Medulla oblongata (tissue), 1 donor: ENCODE measurements around the gene C9orf72.

Source experiments
- DNase-seq: peaks from one replicate; pipeline ENCODE4 v3.0.0-alpha.2; 2015; ENCODE audit errors: extremely low spot score

Gene C9orf72

DNA sequence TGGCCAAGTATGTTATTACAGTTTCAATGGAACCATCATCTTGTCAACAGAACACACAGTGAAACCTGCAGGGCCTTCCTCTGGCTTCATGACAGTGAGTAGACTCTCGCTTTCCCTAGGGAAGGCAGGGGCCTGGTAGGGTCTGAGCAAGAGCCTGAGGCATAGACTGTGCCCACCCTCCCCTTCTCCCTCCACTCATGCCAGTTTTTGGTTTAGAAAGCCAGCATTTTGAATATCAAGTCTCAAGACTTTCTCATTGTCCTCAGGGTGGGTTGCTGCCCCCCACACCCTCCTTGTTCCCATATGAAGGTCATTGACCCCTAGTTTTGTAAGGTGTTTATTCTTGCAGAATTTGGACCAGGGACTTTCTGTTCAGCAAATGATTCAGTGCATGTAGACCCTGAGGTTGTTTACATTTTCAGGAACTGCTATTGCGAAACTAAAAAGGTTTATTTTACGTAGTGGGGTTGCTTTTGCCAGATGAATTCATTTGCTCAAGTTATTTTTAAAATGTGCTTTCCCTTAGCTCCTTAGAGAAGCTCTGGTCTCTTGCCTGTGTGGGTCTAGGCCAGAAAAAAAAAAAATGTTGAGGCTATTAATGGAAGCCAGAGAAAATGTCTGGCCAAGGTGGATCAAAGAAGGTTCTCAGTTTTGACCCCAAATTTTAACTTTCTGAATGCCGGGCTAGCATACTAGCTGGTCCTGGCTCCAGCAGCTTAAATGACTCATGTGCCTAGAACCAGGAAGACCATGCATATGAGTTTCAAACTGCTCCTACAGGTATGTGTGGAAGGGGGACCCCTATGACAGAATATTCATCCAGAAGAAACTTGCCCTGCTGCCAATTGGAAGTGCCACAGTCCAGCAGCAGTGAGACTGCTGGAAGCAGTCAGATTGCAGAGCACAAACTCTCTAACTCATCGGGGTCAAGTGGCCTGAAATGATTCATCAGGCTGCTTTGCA is 33.5 kb downstream of the C9orf72 start:
- DNase-seq = peak; percentile 55

DNA sequence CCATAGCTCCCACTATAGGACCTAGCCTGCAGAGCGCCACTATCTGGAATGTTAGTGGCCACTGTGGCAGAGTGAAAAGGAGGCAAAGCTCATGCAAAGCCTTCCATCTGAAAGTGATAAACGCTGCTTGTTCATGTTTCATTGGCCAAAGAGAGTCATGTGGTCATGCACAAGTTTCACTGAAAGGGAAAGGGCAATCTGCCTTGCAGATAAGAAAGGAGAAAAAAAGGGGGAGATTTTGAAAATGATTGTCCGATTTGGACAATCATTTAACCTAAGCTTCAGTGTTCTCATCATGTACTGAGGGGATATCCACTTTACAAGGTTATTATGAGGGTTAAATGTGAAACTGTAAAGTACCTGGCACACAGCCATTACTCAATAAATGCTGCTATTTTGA is 34.6 kb downstream of the C9orf72 start:
- no peak for DNase-seq

DNA sequence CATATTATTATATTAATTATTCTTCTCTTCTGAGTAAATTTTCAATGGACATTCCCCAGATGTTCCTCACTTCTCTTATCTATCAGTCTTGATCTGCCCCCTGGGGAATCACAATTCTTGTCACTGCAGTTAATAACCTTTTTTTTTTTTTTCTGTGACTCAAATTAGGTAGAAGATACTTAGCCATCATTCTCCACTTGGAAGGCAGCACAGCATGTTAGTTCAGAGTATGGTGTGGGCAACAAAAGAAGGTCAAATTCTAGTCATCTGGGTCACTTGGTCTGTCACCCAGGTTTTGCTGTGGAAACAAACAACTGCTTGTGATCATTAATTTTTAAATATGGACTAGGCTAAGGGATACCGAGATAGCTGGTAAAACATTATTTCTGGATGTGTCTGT is 35.5 kb downstream of the C9orf72 start:
- no peak for DNase-seq

DNA sequence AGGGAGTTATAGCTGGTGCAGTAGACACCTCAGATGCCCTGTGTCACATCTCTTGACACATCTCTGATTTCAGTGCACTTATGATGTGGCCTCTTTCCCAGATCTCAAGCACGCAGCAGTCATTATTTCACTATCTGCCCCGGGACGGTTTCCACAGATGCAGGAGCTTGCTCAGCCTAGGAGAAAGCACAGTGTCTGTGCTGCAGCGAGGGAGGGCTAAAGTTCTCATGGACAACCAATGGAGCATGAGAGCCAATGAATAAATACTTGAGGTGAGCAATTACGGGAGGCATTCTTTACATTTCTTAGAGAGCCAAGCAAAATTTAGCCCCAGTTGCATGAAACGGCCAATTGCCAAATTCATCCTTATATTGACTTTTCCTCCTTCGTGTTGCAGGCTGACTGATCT is 36.2 kb downstream of the C9orf72 start:
- DNase-seq = peak; percentile 24

DNA sequence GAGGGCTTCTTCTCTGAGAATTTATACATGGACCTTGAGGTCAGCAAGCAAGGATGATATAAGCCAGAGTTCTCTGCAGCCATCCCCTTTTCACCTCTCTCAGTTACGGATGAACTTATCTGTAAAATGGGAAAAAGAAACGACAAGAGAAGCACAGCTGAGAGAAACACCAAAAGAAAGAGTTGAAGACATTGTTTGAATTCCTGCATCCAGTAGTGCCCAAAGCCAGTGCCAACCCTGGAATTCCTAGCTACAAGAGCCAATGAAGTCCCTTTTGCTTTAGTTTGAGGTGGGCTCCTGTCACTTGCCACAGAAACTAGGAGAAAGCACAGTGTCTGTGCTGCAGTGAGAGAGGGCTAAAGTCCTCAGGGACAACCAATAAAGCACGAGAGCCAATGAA is 37.1 kb downstream of the C9orf72 start:
- no peak for DNase-seq

DNA sequence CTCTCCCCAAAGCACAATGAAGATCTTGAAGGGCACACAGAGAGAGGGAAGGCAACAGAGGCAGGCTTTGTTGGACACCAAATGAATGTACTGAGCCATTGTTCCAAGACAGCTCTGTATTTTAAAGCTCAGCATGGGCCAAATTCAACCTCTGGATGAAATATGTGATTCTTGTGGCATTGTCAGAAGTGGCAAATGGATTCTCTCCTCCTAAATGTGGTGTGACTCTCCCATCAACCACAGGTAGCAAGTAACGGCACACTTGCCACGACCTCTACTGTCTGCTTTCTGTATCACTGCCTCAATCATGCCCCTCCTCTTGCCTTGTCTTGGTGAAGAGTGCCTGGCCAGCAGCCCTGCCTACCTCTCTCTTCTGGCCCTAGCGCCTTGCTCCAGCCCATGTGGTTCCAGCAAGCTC is 37.6 kb downstream of the C9orf72 start:
- peak; percentile 91 for DNase-seq

DNA sequence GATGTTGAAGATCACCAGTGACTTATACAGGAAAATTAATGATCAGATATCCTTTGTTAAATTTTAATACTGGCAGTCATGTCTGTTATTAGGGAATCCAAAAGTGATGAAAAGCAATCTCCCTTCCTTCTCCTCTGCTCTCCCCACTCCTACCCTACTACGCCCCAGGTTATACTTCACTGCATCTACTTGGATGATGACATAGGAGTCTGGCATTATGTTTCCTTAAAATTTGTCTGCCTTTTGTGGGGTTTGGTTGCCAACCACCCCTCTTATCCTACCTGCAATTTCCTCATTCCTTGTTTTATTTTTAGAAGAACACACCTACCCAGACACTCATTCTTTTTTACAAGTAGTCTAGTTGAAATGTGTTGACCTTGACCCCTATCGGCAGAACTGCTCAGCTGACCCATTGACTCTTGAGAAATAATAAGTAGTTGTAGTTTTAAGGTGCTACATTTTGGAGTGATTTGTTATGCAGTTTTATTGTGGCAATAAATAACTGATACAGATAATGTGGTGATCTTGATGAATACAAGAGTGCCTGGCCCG is 38.5 kb downstream of the C9orf72 start:
- no peak for DNase-seq

DNA sequence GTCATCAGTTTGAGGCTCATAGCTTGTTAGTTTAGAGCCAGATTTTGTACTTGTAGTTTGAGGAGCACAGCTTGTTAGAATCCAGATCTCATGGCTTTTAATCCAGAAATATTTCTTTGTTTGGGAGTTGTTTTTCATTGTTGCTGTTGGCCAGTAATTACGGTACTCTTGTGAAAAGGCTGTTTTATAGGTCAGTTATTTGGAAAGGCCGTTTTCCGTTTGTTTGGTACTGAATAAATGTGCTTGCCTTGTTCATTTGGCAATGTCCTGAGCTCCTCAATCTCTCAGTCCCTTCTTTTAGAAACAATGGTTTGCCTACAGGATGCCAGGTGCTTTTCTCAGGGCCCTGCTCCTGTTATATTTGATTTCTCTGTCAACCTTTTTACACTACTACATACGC is 39.1 kb downstream of the C9orf72 start:
- peak; percentile 66 for DNase-seq

DNA sequence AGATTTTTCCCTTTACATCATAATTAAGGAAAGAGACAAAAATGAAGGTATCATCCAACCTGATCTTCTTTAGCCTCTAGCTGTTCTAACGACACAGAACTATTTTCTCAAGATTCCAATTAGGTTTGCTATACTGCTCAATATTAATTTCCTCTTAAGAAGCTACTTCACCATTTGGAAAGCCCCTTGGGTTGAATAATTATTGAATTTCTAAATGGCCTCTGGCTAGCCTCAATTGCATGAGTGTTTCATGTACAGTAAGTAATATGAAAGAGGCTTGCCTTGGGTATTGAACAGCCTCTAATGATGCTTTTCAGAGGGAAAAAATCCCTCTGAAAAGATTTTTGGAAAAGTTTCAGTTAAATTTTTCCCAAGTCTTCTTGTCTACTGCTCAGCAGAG is 40.0 kb downstream of the C9orf72 start:
- no peak for DNase-seq

DNA sequence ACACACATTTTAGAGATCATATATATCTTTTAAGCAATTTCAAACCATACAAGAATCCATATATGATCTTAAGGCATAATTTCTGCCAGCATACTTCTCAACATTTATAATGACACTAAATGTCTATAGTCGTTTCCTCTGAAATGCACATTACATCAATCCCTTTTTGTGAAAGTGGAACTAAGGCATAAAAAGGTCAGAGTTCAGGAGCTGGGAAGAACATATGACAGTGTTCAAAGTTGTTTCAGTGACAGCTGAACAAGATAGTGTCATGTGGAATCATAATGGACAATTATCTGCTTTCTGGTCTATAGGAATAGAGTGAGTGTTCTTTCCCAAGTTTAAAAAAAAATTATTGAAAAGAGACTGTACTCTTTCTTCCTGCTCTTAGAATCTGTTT is 41.2 kb downstream of the C9orf72 start:
- no peak for DNase-seq

DNA sequence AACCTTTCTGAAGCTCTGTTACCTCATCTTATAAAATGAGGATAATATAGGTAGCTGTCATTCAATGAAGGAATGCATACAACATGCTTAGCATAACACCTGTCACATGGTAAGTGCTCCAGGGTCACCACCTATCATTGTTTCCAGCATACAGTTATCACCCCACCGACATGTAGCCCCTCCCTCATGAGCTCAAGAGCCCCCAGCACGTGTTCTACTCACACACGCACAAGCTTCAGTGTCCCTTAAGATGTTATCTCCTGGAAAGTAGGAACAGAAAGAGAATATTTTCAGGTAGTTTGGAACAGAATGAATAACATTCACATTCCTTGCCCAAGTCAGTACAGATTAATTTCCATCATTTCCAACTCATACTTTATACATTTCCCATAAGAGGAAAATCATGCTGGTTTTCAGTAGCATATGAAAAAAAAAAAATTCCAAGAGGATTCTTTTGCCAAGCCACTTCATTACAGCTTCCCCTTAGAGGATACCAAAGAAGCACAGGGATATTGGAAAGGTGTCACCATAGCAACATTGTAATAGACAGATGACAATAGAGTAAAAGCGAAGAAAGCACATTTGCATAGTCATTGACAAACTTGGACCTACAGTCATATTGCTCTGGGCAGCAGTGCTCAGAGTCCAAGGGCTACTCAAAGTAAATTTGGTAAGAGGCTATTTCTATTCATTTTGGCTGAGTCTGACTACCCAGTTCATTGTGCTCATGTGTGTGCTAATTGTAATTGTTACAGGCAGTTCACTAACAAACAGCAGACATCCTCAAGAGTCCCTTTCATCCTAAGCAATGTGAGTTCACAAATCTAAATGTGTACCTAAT is 42.1 kb downstream of the C9orf72 start:
- DNase-seq = no peak

DNA sequence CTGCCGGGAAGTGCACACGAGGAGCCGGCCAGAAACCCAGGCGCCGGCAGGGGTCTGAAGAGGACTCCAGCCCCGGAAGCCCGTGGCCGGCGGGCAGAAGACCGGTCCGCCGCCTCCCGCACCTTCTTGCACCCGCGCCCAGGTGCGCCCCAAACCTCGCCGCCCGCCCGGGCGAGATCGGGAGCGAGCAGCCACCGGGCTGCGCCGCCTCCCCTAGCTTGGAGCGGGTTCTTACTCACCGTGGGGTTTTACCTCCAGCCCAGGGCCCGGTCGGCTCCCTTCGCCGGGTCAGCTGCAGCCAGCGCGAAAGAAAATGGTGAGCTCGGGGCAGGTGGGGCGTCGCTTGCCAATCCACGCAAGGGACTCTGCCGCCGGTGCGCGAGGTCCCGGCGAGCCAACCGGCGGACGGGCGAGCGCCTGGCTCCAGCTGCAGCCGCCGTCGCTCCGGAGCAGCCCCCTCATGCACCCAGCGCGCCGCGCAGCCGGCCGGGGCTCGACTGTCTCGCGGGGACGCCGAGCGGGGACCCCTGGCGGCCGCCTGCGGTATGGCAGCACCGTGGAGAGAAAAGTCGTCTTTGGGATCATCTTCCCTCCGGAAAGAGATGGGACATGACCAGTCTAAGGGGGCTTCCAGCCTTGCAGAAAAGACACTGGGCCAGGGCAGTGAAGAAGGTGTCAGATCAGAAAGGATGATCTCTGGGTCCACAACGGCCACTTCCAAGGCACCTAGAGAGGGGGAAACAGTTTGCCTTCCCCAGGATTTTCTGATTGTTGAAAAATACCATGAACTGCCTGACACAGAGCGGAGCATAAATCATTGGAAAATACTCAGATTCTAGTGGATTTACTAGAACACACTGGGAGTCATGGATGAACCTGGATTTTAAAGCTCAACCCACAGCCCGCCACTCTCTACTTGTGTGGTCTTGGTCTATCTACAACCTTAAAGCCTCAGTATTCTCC is 43.7 kb downstream of the C9orf72 start, which contains the start of gene MOB3B:
Gene MOB3B (minus strand): TSS at position 499 of the 963 bp plus-strand sequence. CDS start 74,264 bp downstream, outside the sequence.
- DNase-seq = peak; percentile 91

DNA sequence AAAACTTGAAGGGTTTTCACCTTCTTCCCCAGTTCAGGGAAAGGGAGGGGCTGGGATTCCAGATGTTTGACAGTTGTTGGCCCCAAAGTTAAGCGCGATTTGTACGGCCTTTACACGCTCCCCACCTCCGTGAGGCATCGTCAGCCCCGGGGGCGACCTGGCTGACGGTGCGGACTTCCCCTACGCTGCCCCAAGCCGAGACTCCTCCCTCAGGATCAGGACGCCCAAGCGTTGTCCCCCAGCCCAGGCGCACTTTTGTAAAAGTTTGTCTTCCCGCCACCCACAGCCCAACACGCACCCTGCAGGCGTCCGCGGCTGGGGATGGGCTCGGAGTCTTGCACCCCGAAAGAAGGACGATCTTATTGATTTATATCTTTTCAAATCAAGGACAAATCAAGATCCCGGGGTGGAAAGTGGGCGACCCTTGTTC is 44.4 kb downstream of the C9orf72 start:
- DNase-seq = peak; percentile 67

DNA sequence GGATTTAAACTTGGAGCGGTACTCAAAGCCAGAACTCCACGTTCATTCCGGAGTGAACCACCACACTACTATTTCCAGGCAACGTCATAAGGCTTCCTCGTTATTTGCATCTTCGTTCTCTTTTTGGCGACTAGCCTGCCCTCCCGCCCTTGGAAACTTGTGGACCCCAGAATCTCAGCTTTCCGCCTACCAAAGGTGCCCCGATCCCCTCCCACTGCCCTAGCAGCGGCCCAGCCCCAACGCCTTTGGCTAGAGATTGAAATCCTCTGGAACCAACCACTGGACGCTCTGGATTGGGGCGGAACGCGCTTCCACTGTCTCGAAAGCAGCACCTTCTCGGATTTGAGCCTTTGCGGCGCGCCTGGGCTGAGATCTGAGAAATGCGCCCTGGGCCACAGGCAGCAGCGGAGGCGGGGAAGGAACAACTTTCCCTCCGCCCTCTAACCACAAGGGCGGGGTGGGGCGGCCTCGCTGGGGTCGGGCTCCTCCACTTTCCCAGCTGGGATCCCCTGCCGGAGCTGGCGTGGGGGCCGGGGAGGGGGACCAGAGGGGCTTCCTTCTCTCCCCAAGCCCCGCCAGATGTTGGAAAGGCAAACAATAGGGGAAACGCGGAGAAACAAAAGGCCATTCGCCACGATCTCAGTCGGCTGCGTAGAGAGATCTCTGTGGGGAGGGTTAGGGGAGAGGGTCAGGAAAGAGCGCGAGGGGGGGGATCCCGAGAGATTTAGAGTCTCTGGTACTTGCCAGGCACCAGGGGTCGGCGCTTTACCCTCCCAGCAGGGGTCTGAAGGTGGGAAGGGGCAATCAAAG is 45.0 kb downstream of the C9orf72 start:
- peak; percentile 76 for DNase-seq

DNA sequence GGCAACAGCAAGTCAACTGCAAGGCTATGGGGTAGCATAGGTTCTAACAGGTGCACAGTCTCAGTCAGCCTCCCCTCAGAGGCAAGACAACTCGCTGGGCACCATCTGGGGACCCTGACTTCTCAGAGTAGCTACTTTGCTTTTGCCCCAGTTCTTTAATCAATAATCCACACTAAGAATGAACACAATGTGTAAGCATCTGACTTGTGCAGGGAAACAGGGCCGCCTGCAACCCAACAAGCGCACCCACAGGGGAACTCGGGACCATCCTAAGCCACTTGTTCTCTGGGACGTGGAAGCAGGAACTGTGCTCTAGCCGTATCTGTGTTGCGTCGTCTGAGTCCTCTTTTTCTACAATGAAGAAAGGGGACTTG is 45.6 kb downstream of the C9orf72 start:
- DNase-seq = no peak

DNA sequence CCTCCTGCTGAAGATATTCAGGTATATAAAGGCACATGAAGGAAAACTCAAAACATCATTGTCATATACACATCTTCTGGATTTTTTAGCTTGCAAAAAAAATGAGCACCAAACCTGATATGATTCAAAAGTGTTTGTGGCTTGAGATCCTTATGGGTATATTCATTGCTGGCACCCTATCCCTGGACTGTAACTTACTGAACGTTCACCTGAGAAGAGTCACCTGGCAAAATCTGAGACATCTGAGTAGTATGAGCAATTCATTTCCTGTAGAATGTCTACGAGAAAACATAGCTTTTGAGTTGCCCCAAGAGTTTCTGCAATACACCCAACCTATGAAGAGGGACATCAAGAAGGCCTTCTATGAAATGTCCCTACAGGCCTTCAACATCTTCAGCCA is 49.0 kb downstream of the C9orf72 start, which contains the start of gene IFNK:
Gene IFNK (plus strand): TSS at position 55 of the 400 bp plus-strand sequence. CDS start 47 bp downstream, at position 102.
- DNase-seq = no peak

DNA sequence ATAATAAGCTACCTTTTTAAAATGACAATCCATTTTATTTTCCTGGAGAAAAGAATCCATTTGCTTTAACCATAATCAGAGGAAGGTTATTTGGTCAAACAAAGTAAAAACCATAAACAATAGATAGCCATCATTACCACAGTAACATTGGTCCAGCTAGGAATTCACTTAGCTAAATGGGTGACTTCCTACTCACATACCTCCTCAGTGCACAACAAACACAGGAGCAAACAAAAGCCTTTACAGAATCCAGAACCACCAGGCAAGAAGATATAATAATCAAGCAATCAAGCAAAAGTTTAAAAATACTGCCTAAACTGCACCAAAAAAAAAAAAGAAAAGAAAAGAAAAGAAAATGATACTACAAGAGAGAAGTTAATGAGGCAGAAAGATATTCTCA is 50.1 kb downstream of the C9orf72 start:
- no peak for DNase-seq

DNA sequence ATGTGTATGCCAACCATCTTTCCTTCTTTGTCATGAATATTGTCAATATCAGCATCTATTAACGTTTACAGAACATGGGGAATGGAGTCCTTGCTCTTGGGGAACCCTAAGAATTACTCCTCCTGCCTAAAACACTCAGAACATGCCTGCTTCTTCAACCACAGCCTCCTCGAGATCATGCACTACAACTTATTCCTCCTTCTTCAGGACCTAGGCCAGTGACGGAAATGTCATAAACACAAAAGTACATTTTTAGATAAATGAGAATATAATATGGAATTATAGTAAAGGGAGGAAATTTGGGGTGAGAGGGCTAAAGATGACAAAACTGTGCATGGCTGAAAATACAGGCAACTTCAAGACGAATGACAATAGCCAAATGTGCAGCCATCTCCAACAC is 52.3 kb downstream of the C9orf72 start:
- no peak for DNase-seq

DNA sequence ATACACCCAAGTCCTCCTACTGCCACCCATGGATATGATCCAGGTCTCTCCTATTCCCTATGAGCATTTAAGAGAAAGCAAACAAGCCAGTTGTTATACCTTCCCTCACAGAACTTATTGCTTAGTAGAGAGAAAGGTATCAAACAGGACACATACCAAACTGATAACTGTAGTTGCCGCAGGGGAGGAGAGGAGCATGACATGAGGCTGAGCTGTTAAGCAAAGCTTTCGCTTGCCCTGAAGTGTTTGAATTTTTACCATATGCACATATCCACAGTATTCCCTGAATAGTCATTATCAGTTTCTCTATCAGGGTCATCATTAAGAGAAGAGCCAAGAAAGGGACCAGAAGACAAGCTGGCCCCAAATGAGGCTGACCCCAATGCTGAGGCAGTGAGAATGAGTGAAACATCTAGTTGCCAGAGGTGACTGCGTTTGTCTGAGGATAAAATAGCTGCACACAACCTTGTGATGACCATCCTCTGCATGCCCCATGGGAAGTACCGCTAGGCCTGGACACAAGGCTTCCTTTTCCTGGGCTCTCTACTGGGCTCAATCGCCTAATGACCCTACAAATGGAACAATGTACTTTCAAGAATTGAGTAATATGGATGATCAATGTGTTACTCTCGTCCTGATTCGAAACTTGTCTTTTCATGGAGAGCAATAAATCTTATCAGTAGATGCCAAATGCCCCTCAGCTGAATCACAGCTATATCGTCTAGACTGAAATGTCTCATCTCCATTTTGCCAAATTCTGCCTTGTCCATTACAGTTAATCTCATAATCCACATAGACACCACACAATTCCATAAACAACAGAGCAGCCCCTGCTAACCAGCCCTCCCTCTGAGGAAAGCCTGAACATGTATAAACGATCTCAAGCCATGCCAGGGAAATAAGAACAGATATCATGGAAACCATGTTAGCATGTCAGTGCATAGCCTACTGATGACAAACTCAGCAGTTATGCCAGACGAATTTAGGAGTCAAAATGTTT is 53.5 kb downstream of the C9orf72 start:
- no peak for DNase-seq
